ENCODE results near the gene BLVRB.

BLVRB gene

GRCh38 chr19:40424637-40425449 lies 40.7 kb downstream of the BLVRB start:
- no peak for DNase-seq (ENCODE audit: insufficient read length, low spot score)

GRCh38 chr19:40423938-40424337 lies 41.6 kb downstream of the BLVRB start:
- DNase-seq (ENCODE audit: insufficient read length, low spot score), result no peak
- FAIRE-seq, result no peak

More at GRCh38 chr19:40424637-40425449, 40.7 kb downstream of the BLVRB start:
- no peak for FAIRE-seq

DNA sequence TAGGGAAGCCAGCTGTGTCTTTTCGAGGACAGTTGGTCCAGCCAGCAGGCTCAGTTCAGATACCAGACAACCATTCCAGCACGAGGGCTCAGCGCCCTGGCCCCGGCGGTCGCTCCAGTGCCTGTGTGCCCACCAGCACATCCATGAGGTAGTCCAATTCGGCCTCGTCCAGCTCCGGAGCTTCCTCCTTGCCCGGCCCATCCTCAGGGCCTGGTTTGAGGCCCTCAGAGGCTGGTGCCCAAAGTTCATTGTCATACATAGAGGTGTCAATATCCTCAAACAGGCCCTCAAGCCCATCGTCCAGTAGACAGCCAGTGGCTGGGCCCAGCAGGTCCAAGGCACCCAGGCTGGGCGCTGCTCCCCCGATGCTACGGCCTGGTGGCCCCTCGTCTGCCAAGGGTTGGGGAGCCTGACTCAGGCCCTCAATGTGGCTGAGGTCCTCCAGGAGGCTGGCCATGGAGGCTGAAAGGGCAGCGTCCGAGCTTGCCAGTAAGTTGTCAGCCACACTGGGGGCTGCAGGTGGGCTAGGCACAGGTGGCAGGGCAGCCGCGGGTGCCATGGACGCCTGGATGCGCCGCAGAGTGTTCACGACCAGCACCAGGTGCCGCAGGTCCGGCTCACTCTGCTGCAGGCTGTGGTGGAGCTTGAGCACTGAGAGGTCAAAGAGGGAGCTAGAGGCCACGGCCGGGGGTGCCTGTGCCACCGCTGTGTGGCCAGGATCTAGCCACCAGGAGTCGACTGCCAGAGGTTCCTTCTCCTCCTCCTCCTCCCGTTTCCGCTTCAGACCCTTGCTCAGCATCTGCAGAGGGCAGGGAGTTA lies 42.6 kb downstream of the BLVRB start:
- DNase-seq (ENCODE audit: insufficient read length, low spot score), result no peak
- FAIRE-seq, result no peak

DNA sequence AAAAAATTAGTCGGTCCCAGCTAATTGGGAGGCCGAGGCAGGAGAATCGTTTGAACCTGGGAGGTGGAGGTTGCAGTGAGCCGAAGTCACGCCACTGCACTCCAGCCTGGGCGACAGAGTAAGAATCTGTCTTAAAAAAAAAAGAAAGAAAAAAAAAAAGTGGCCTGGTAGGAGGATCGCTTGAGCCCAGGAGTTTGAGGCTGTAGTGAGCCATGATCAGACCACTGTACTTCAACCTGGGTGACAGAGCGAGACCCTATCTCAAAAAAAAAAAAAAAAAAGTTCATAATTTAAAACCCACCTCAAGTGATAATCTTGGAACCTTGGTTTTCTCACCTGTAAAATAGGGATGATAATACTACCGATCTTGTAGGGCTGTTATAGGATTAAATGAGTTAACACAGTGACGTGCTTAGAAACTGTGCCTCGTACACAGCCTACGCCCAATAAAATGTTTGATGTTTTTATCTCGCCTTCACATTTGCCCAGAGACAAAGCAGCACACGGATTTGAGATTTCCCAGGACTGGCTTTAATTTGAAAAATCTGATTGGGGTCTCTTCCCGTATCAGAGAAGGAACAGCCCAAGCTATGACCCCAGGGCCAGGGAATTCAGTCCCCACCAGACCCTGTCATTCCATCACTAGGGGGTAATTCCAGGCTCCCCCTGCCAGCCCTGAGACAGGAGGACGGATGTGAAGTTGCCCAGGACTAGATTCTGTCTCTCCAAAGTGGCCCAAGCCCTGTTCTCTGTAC lies 43.4 kb downstream of the BLVRB start:
- FAIRE-seq (no peak), DNase-seq (ENCODE audit: insufficient read length, low spot score) (no peak)

GRCh38 chr19:40420766-40421765 lies 44.5 kb downstream of the BLVRB start:
- FAIRE-seq (peak; percentile 93), DNase-seq (ENCODE audit: insufficient read length, low spot score) (peak; percentile 92)

DNA sequence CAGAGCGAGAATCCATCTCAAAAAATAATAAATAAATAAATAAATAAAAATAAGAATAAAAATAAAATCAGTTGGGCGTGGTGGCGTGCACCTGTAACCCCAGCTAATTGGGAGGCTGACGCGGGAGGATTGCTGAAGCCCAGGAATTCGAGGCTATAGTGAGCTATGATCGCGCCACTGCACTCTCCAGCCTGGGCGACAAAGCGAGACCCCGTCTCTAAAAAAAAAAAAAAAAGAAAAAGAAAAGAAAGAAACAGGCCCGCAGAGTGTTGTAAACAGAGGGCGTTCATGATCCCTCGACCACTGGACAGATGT lies 45.1 kb downstream of the BLVRB start:
- FAIRE-seq (no peak), DNase-seq (ENCODE audit: insufficient read length, low spot score) (no peak)

DNA sequence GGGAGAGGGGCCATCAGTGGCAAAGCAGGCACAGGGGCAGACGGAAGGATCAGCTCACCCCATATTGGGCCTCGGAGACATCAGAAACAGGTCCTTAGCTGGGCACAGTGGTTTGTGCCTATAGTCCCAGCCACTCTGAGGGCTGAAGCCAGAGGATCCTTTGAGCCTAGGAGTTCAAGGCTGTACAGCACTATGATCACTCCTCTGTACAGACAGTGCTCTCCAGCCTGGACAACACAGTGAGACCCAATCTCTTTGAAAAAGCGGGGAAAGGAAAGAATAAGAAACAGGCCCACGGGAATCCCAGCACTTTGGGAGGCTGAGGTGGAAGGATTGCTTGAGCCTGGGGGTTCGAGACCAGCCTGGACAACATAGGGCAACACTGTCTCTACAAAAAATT lies 45.8 kb downstream of the BLVRB start:
- DNase-seq (ENCODE audit: insufficient read length, low spot score) (no peak), FAIRE-seq (no peak)

DNA sequence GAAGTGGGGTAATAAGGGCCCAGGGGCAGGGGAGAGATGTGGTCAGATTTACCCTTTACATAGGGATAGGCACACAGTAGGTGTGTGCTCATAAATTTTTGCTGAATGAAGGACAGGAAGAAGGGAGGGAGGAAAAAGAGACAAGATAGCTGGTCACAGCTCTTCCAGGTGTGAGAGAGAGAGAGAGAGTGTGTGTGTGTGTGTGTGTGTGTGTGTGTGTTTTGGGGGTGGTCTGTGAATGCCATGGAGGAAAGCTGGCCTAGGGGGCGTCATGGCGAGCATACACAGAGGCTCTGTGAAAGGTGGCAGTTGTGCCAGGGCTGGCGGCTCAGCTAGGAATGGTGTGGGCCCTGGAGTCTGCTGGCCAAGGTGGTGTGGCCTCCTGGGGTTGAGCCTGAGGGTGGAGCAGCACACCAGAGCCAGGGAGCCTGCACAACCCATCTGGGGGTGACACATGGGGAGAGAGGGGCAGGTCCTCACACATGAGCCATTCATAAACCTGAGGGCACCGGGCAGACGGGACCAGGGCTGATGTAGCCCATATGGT lies 46.4 kb downstream of the BLVRB start:
- FAIRE-seq (no peak), DNase-seq (ENCODE audit: insufficient read length, low spot score) (no peak)

- FAIRE-seq (no peak), DNase-seq (ENCODE audit: insufficient read length, low spot score) (no peak)
Measured at GRCh38 chr19:40418040-40418439, 47.5 kb downstream of the BLVRB start.

GRCh38 chr19:40417643-40417981 lies 47.9 kb downstream of the BLVRB start:
- no peak for FAIRE-seq
- no peak for DNase-seq (ENCODE audit: insufficient read length, low spot score)

DNA sequence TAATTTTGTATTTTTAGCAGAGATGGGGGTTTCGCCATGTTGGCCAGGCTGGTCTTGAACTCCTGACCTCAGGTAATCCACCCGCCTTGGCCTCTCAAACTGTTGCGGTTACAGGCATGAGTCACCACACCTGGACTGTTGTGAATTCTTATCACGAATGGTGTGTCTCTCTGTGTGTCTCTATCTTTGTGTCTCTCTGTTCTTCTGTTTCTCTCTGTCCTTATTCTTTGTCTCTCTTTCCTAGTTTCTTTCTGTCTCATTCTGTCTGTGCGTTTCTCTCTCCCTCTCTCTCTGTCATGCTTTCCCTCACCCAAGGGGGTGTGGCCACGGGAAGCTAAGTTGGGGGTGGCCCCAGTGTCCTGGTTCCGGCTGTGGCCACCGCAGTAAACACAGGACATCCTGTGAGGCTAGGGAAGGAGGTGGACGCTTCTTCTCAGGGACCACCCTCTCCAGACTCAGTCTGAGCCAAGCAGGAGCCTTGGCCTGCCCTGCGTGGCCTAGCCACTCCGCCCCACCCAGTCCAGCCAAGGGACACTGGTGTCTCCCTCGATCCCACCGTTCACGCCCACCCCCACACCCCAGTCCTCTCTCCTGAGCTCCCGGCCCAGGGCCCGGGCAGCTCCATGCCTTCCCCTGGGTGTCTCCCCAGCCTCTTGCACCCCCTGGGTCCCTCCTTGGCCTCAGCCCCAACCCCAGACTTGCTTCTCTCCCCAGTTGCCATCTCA lies 48.5 kb downstream of the BLVRB start:
- DNase-seq (ENCODE audit: insufficient read length, low spot score), result no peak
- FAIRE-seq, result no peak

- DNase-seq (ENCODE audit: insufficient read length, low spot score) (no peak), FAIRE-seq (no peak)
Measured at GRCh38 chr19:40415768-40416167, 49.8 kb downstream of the BLVRB start.

- no peak for FAIRE-seq
Measured at GRCh38 chr19:40414542-40415535, 50.7 kb downstream of the BLVRB start.

DNA sequence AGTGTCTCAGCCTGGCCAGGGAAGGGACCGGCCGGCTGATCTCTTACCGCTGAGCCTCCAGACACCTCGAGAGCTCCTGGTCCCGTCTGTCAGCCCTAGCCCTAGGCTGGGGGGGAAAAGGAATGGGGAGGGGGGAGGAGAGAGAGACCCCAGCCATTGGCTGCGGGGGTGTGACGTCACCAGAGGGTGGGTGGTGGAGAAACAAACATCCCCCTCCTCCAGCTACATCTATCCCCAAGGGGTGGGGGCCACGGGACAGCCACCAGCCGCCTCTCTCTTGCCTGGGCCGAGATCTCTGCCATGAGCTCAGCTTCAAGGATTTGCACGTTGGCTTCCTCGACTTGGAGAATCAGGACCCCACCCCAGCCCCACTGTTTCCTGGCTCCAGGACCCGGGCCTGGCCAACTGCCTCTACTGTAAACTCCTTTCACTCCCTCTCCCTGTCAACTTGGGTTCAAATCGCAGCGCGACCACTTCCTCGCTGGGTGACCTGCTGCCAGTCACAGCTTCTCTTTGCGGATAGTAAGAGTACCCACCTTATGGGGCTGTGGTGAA lies 52.2 kb downstream of the BLVRB start, which contains the start of gene PRX:
Gene PRX (minus strand): TSS at position 88 of the 555 bp plus-strand sequence. CDS start 5,446 bp downstream, outside the sequence.
- FAIRE-seq (no peak), DNase-seq (ENCODE audit: insufficient read length, low spot score) (no peak)

More at GRCh38 chr19:40414542-40415535, 50.7 kb downstream of the BLVRB start:
- no peak for DNase-seq (ENCODE audit: insufficient read length, low spot score)

DNA sequence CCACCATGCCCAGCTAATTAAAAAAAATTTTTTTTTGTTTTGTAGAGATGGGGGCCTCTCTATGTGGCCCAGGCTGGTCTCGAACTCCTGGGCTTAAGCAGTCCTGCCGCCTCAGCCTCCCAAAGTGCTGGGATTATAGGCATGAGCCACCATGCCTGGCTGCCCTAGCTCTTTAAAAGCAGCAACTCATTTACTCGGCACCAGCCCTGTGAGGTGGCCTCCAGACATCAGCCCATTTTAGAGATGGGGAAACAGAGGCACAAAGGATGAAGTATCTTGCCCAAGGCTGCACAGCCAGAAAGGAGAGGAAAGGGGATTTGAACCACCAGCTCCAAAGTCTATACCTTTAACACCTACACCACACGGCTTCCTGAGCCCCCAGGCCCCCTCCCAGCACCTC lies 52.7 kb downstream of the BLVRB start:
- no peak for FAIRE-seq
- DNase-seq (ENCODE audit: insufficient read length, low spot score), result no peak

GRCh38 chr19:40411958-40412499 lies 53.5 kb downstream of the BLVRB start:
- no peak for FAIRE-seq
- no peak for DNase-seq (ENCODE audit: insufficient read length, low spot score)

- no peak for FAIRE-seq
Measured at GRCh38 chr19:40411125-40411842, 54.3 kb downstream of the BLVRB start.

More at GRCh38 chr19:40411125-40411842, 54.3 kb downstream of the BLVRB start:
- no peak for DNase-seq (ENCODE audit: insufficient read length, low spot score)
